ENCODE data around the gene OR51A2.

DNA sequence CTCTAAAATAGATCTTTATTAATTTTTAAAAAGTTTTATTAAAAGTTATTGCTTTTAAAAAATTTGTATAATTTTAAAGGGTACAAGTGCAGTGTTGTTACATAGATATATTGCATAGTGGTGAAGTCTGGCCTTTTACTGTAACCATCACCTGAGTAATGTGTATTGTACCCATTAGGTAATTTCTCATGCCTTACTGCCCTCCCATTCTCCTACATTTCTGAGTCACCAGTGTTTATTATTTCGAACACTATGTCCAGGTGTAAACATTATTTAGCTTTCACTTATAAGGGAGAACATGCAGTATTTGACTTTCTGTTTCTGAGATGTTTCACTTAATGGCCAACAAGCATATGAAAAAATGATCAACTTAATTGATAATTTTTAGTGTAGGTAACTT, 33.7 kb downstream of the OR51A2 start:
- TF ChIP-seq ZNF112 (tag by site-specific recombination; IDR thresholded peaks at IDR 0.05) (no peak), ZNF510 (tag by site-specific recombination; IDR thresholded peaks at IDR 0.05; ENCODE audit: insufficient replicate concordance) (no peak), ZNF660 (tag by site-specific recombination; IDR thresholded peaks at IDR 0.05) (no peak), CTCF (tag by site-specific recombination; IDR thresholded peaks at IDR 0.05) (no peak), ZNF785 (tag by site-specific recombination; IDR thresholded peaks at IDR 0.05) (no peak), BCL11A (tag by site-specific recombination; IDR thresholded peaks at IDR 0.05; ENCODE audit: low read depth) (no peak)
